OCI-LY1 (cell line): ENCODE measurements around the gene DXO.

Source experiments
- EZH2 ChIP-seq: fragments of 200-600 bp; sonication (generic), shearing (Covaris generic); IDR thresholded peaks from 2 replicates; pipeline ENCODE4 v1.8.0; 2017; ENCODE audit warnings: borderline replicate concordance, mixed run types, mild to moderate bottlenecking, antibody characterized with exemption, low read length, moderate library complexity, mixed read lengths
- TF ChIP-seq, protein P1 (sequence below): fragments of 200-600 bp; sonication (generic), shearing (Covaris generic); IDR thresholded peaks from 2 replicates; pipeline ENCODE4 v1.5.1; 2017; ENCODE audit warnings: mild to moderate bottlenecking, antibody characterized with exemption, low read length, moderate library complexity, mixed read lengths

DNA sequence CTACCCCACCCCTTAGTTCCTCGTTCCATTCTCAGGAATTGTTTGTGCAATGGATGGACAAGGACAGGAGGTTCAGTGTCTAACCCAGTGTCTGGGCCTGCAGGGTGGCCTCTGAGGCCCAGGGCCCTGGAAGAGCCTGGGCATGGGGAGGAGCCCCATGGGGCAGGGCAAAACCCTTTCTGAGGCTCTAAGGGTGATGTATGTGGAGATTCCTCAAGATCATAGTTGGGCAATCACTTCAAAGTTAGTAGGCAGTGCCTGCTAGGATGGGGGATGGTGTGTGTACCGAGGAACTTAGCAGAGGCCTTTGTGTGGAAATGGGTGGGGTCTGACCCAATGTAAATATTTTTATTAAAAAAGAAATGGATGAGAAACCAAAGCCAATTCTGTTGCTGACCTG lies 51.1 kb downstream of the DXO start:
- TF ChIP-seq, protein P1, sequence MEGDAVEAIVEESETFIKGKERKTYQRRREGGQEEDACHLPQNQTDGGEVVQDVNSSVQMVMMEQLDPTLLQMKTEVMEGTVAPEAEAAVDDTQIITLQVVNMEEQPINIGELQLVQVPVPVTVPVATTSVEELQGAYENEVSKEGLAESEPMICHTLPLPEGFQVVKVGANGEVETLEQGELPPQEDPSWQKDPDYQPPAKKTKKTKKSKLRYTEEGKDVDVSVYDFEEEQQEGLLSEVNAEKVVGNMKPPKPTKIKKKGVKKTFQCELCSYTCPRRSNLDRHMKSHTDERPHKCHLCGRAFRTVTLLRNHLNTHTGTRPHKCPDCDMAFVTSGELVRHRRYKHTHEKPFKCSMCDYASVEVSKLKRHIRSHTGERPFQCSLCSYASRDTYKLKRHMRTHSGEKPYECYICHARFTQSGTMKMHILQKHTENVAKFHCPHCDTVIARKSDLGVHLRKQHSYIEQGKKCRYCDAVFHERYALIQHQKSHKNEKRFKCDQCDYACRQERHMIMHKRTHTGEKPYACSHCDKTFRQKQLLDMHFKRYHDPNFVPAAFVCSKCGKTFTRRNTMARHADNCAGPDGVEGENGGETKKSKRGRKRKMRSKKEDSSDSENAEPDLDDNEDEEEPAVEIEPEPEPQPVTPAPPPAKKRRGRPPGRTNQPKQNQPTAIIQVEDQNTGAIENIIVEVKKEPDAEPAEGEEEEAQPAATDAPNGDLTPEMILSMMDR: no peak
- TF ChIP-seq EZH2: no peak
